Uterus (tissue), 2 donors: ENCODE data around the gene HBG2.

Experiments used
- POLR2A ChIP-seq, 2 donors: fragments of 450-650 bp; IDR thresholded peaks; one replicate each; pipeline ENCODE4 v1.6.1; 2016; ENCODE audit warnings: antibody characterized with exemption in 2 of 2, mild to moderate bottlenecking in 1 of 2, moderate library complexity in 1 of 2
- TF ChIP-seq, protein P1 (sequence below), 4 experiments: fragments of 200-600 bp in 2 of 4; fragments of 450-650 bp in 2 of 4; sonication (generic) in 2 of 4; IDR thresholded peaks; one replicate each; pipeline ENCODE4 v1.5.1; 2016 to 2019; ENCODE audit warnings: antibody characterized with exemption in 4 of 4, mild to moderate bottlenecking in 2 of 4, moderate library complexity in 1 of 4

DNA sequence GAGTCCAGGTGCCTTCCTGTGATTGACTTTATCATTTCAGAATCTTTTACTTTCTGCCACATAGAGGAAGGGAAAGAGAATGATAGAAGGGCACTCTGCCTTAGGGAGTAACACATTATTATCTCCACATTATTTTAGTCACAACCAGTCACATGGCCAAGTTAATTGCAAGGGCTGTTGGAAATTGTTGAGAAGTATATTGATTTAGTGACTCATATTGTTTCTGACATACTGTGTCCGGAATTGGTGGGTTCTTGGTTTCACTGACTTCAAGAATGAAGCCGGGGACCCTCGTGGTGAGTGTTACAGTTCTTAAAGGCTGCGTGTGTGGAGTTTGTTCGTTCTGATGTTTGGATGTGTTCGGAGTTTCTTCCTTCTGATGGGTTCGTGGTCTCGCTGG lies 38.4 kb upstream of the HBG2 start:
- TF ChIP-seq, protein P1, sequence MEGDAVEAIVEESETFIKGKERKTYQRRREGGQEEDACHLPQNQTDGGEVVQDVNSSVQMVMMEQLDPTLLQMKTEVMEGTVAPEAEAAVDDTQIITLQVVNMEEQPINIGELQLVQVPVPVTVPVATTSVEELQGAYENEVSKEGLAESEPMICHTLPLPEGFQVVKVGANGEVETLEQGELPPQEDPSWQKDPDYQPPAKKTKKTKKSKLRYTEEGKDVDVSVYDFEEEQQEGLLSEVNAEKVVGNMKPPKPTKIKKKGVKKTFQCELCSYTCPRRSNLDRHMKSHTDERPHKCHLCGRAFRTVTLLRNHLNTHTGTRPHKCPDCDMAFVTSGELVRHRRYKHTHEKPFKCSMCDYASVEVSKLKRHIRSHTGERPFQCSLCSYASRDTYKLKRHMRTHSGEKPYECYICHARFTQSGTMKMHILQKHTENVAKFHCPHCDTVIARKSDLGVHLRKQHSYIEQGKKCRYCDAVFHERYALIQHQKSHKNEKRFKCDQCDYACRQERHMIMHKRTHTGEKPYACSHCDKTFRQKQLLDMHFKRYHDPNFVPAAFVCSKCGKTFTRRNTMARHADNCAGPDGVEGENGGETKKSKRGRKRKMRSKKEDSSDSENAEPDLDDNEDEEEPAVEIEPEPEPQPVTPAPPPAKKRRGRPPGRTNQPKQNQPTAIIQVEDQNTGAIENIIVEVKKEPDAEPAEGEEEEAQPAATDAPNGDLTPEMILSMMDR (IDR thresholded peaks at IDR 0.05), result no peak
- no peak for TF ChIP-seq POLR2A (IDR thresholded peaks at IDR 0.05)
